HG03575 (cell line): Measurements from ENCODE around the gene RERE.
"Not testable (repeated sequence)": the region's sequence is repeated elsewhere in the genome, so short reads cannot be mapped to it uniquely, and the experiment has no call there.

ENCODE experiments used
- ATAC-seq: cut with Tn5 transposase; IDR thresholded peaks from one replicate; pipeline ENCODE4 v1.9.1; 2021; ENCODE audit not compliant: unreplicated experiment, insufficient number of reproducible peaks, low FRiP score; ENCODE audit errors: extremely low read depth

The RERE gene

GRCh38 chr1:8604041-8604945 lies 213.1 kb downstream of the RERE start:
- ATAC-seq: peak; percentile 72

- no peak for ATAC-seq
These were observed 214.2 kb downstream of the RERE start for GRCh38 chr1:8603220-8603616.

- ATAC-seq: no peak
These were observed 214.8 kb downstream of the RERE start for GRCh38 chr1:8602471-8603219.

- no peak for ATAC-seq
These were observed 217.1 kb downstream of the RERE start for GRCh38 chr1:8600336-8600735.

- no peak for ATAC-seq
These were observed 217.7 kb downstream of the RERE start for GRCh38 chr1:8599646-8600212.

GRCh38 chr1:8598783-8599182 lies 218.7 kb downstream of the RERE start:
- no peak for ATAC-seq

GRCh38 chr1:8598060-8598724 lies 219.2 kb downstream of the RERE start:
- ATAC-seq: no peak

GRCh38 chr1:8597455-8597854 lies 220.0 kb downstream of the RERE start:
- no peak for ATAC-seq

GRCh38 chr1:8595941-8596340 lies 221.5 kb downstream of the RERE start:
- no peak for ATAC-seq

GRCh38 chr1:8595332-8595731 lies 222.1 kb downstream of the RERE start:
- ATAC-seq: no peak

- not testable (repeated sequence) for ATAC-seq
These were observed 224.1 kb downstream of the RERE start for GRCh38 chr1:8593292-8593691.

- ATAC-seq: no peak
These were observed 225.9 kb downstream of the RERE start for GRCh38 chr1:8591569-8591968.

GRCh38 chr1:8590721-8591351 lies 226.6 kb downstream of the RERE start:
- no peak for ATAC-seq

GRCh38 chr1:8589571-8589970 lies 227.9 kb downstream of the RERE start:
- no peak for ATAC-seq

- no peak for ATAC-seq
These were observed 229.7 kb downstream of the RERE start for GRCh38 chr1:8587784-8588183.

- ATAC-seq: no peak
These were observed 231.0 kb downstream of the RERE start for GRCh38 chr1:8586438-8586837.

- ATAC-seq: no peak
These were observed 233.1 kb downstream of the RERE start for GRCh38 chr1:8584316-8584715.

- ATAC-seq: no peak
These were observed 234.4 kb downstream of the RERE start for GRCh38 chr1:8583031-8583430.

GRCh38 chr1:8580566-8580965 lies 236.9 kb downstream of the RERE start:
- ATAC-seq: no peak
